IPS DF 6.9 (cell line): ENCODE results near the gene AMPH.
"Not testable (repeated sequence)": the region's sequence is repeated elsewhere in the genome, so short reads cannot be mapped to it uniquely, and the experiment has no call there.

Experiments used
- DNase-seq: peaks from one replicate; pipeline ENCODE4 v3.0.0-alpha.2; 2013; ENCODE audit warnings: low read depth, low spot score
- H3K27ac ChIP-seq: one replicate; pipeline ENCODE4 v1.5.1; 2013; ENCODE audit warnings: low read length, control low read depth
- H3K27me3 ChIP-seq: 2 replicates; pipeline ENCODE4 v1.6.1; 2013; ENCODE audit warnings: mild to moderate bottlenecking, low read length; ENCODE audit not compliant: control insufficient read depth, insufficient read depth
- H3K36me3 ChIP-seq: 2 replicates; pipeline ENCODE4 v1.6.1; 2013; ENCODE audit warnings: low read length; ENCODE audit not compliant: control insufficient read depth, insufficient read depth
- H3K4me1 ChIP-seq: 2 replicates; pipeline ENCODE4 v1.6.1; 2013; ENCODE audit warnings: low read length; ENCODE audit not compliant: control insufficient read depth, insufficient read depth
- H3K4me3 ChIP-seq: 2 replicates; pipeline ENCODE4 v1.5.1; 2013; ENCODE audit warnings: mild to moderate bottlenecking, low read length
- H3K9me3 ChIP-seq: 2 replicates; pipeline ENCODE4 v1.6.1; 2013; ENCODE audit warnings: low read length, inconsistent platforms; ENCODE audit not compliant: control insufficient read depth, insufficient read depth
- whole genome bisulfite sequencing: extraction: QIAGEN DNeasy Blood & Tissue Kit; methylation state at CpG from one replicate; pipeline ENCODE4 v1.1.7; 2013; ENCODE audit warnings: mixed read lengths, missing lambda C conversion rate; ENCODE audit not compliant: insufficient read length, insufficient coverage; 5-methylcytosine and 5-hydroxymethylcytosine counted together

The AMPH gene

GRCh38 chr7:38342135-38342534 lies 289.0 kb downstream of the AMPH start:
- H3K27ac ChIP-seq, H3K4me1 ChIP-seq, H3K27me3 ChIP-seq, H3K9me3 ChIP-seq, H3K36me3 ChIP-seq, H3K4me3 ChIP-seq, DNase-seq: not testable (repeated sequence)
- WGBS: no CpG with 5 or more reads among the region's 5 CpGs

- WGBS: no CpG with 5 or more reads among the region's 2 CpGs
- not testable (repeated sequence) for H3K36me3 ChIP-seq, H3K4me3 ChIP-seq, H3K27me3 ChIP-seq, DNase-seq, H3K27ac ChIP-seq, H3K9me3 ChIP-seq, H3K4me1 ChIP-seq
Observed at GRCh38 chr7:38341172-38341705, 289.9 kb downstream of the AMPH start.

DNA sequence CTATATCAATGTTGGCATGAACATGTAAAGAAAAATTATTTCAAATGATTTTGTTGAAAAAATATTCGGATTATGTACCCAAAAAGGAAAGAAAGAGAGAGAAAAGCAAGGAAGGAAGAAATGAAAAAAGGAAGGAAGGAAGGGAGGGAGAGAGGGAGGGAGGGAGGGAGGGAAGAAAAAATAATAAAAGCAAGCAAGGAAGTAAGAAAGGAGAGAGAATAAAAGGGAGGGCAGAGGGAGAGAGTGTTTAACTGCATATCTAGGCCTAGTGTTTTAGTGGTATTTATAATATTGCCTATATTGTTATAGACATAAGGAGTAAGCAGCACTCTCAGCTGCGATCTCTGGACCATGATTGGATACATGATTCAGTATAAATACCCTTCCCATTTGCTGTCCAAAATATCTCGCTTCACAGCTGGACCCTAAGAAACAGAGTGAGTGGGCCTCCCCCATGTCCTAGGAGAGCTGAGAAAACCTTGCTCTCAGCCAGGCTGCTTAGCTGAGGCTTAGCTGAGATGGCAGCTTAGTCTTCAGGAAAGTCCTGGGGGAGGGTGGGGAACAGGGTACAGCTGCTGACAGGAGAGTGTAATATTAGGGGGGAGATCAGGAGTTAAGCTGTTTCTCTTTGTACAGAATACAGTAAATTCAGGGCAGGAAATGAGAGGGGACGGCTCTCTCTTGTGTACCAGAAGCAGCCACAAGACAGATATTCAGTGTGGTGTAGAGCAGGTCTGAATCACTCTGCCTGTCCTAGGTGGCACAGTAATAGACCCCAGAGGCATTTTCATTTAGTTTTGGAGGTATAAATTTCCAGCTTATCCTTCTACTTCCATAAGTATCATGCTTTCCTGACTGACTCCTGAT lies 291.0 kb downstream of the AMPH start:
- Histone ChIP-seq H3K9me3 (no peaks in the 10 kb centered on the region), H3K36me3 (no peaks in the 10 kb centered on the region), H3K27me3 (no peaks in the 10 kb centered on the region), H3K27ac (no peak overlapping the region), H3K4me3 (no peak overlapping the region), H3K4me1 (peaks cover 3% of the 10 kb centered on the region; the same call in 1 of the 2 replicates)
- 100% methylated on average over 1 of the region's 4 CpGs for WGBS
- DNase-seq: no peak

DNA sequence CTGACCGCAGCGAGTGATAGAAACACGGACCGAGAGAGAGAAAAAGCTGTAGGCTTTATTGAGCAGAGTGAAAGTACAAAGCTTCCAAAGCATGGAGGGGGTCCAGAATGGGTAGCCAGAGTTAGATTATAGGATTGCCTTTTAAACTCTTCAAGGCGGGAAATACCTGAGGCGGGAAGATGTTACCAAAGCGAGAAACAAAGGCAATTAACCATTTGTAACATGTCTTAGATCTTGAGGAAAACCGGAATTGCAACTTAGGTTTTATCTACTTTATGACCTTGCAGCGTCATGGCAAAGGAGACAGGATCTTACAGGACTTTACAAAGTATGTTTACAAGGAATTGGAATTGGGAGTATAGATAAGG lies 295.0 kb downstream of the AMPH start:
- not testable (repeated sequence) for H3K9me3 ChIP-seq, H3K36me3 ChIP-seq, H3K27me3 ChIP-seq, H3K4me3 ChIP-seq, DNase-seq, H3K4me1 ChIP-seq, H3K27ac ChIP-seq
- no CpG with 5 or more reads among the region's 9 CpGs for WGBS

- no CpG with 5 or more reads among the region's 8 CpGs for WGBS
- Histone ChIP-seq H3K36me3 (no peaks in the 10 kb centered on the region), H3K9me3 (no peaks in the 10 kb centered on the region), H3K4me1 (peaks cover 3% of the 10 kb centered on the region; the same call in 1 of the 2 replicates), H3K27ac (no peak overlapping the region), H3K4me3 (no peak overlapping the region), H3K27me3 (no peaks in the 10 kb centered on the region)
- peak; percentile 72 for DNase-seq
Observed at GRCh38 chr7:38335492-38336147, 295.6 kb downstream of the AMPH start.

GRCh38 chr7:38335128-38335491 lies 296.1 kb downstream of the AMPH start:
- no CpG with 5 or more reads among the region's 2 CpGs for WGBS
- Histone ChIP-seq H3K36me3 (no peaks in the 10 kb centered on the region), H3K9me3 (no peaks in the 10 kb centered on the region), H3K4me3 (no peak overlapping the region), H3K4me1 (peaks cover 3% of the 10 kb centered on the region; the same call in 1 of the 2 replicates), H3K27me3 (no peaks in the 10 kb centered on the region), H3K27ac (no peak overlapping the region)
- no peak for DNase-seq

DNA sequence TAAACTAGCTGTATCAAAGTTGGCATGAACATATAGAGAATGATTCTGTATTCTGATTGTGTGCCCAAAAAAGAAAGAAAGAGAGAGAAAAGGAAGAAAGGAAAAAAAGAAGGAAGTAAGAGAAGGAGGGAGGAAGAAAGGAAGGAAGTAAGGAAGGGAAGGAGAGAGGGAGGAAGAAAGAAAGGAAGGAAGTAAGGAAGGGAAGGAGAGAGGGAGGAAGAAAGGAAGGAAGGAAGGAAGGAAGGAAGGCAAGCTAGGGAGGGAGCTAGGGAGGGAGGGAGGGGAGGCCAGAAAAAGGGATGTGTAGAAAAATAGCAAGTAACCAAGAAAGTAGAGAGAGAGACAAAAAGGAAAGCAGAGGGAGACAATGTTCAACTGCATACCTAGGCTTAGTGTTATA lies 297.0 kb downstream of the AMPH start:
- no peaks in the 10 kb centered on the region for H3K36me3 ChIP-seq
- H3K27ac ChIP-seq: no peak overlapping the region
- H3K4me1 ChIP-seq: peaks cover 3% of the 10 kb centered on the region; the same call in 1 of the 2 replicates
- H3K27me3 ChIP-seq: no peaks in the 10 kb centered on the region
- H3K4me3 ChIP-seq: no peak overlapping the region
- H3K9me3 ChIP-seq: no peaks in the 10 kb centered on the region
- no peak for DNase-seq
